GM20431 (cell line): ENCODE data around the gene DDAH2.

ENCODE experiments used
- in situ Hi-C: fragments of 300-500 bp; cut with MseI, MboI; formaldehyde crosslinking; loops from one replicate; pipeline ENCODE4 v1.15.0; 2020; ENCODE audit warnings: low sequenced_read_pairs; ENCODE audit not compliant: unreplicated experiment

Gene DDAH2, protein sequence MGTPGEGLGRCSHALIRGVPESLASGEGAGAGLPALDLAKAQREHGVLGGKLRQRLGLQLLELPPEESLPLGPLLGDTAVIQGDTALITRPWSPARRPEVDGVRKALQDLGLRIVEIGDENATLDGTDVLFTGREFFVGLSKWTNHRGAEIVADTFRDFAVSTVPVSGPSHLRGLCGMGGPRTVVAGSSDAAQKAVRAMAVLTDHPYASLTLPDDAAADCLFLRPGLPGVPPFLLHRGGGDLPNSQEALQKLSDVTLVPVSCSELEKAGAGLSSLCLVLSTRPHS

DNA sequence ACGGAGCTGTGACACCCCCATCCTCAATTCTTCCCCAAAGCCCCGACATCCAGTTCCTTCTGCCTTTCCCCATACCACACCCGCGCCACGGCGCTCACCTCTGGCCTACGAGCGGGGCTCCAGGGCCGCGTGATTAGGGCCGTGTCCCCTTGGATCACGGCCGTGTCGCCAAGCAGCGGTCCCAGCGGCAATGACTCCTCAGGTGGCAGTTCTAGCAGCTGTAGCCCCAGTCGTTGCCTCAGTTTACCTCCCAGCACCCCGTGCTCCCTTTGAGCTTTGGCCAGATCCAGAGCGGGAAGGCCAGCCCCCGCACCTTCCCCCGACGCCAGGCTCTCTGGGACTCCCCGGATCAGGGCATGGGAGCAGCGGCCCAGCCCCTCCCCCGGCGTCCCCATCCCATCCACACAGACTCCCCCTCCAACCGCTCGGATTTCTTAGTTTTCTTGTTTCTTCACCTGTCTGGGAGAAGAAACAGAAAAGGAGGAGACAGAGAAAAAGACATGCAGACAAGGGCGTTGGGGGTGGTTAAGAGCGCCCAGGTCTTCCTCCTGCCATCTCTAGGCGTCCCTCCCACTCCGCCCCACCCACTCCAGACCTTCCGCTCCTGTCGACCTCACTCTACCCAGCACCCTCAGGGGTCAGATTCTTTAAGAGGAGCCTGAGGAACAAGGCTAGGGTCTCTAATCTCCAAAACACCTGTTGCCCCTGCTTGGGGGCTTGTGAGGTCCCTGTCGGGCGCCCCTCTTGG, at the start of gene DDAH2:
Gene DDAH2, minus strand, starts transcription at position 533 of the 748 bp plus-strand sequence. Its CDS starts 138 bp downstream, at position 395.
- in situ Hi-C loops = no loop called here

DNA sequence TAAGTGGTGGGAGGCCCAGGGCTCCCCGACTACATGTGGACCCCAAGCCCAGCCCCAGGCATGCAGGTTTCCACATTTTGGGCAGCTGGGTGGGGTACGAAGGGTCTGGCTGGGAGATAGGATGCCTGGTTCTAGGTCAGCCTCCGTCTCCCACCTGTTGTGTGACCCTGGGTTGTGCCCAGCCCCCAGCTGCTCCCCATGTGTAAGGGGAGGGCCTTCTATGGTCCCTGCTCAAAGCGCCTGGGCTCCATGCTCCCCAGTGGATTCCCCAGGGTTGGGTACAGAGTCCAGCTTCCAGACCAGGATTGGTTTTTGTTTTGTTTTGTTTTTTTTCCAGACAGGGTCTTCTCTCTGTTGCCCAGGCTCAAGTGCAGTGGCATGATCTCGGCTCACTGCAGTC, 49.1 kb upstream of the DDAH2 start:
- in situ Hi-C loops = no loop called here

DNA sequence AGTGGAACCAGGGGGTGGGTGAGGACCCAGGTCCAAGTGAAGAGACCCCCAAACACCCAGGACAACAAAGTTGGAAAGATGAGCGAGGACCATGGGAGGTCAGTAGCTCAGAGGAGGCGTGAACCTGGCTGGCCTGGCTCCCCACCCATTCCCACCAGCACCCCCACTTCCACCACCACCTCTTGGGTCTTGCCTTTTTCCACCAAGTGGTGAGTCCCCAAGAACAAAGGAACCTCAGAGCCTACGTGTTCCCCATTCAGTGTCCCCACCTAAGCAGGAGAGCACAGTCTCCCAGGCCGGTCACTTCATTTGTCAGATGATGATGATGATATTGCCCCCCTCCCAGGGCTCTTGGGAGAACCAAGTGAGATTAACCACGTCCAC, 48.6 kb upstream of the DDAH2 start:
- in situ Hi-C loops = no loop called here

DNA sequence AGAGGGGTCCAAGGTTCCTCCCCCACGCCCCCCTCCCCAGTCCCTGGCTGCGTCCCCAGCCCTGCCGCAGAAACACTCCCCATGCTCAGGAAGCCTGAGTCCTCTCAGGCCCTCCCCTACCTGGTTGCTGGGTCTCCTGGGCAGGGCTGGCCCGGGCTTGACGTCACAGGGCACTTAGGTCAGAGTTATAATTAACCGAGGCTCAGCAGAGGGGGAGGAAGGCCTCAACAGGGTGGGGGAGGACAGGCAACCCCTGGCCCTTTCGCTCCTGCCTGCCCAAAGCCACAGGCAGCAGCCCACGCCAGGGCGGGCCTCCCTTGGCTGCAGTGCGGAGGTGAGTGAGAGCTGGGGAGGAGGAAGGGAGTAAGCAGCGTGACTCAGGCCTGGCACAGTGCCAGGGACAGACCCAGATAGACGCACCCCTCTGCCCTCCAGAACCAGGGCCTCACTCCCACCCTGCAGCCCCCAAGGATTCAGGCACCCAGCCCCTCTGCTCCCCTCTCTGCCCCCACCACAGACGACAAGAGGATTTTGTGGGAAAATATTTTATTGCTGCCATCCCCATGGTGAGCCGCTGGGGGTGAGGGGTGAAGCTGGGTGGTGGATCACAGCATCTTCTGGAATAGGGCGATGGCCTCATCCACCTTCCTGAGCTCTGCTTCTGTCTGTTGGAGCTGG, 48.0 kb upstream of the DDAH2 start, which contains the start of gene VWA7:
Gene VWA7, minus strand, starts transcription at position 340 of the 678 bp plus-strand sequence. CDS start 549 bp downstream, outside the sequence.
- in situ Hi-C loops = no loop called here

DNA sequence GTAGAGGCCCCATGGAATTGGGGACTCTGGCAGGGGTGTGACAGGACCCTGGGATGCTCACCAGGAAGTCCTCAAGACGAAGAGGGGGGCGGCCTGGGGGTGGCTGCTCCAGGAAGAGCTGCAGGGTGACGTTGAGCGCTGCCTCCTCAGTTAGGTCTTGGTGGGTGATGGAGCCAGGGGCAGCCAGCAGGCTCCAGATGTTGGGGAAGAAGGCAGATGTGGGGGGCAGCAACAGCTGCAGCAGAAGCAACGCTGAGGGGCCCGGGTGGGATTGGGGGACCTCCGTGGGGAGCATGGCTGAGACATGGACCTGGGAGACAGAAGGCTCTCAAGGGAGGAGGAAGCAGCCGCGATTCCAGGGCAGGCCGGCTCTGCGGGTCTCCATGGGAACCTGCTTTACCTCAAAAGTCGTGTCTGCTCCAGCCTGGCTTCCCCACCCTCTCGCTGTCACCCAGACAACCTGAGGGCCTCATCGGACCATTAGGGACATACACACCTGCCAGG, 47.4 kb upstream of the DDAH2 start:
- in situ Hi-C loops = no loop called here

DNA sequence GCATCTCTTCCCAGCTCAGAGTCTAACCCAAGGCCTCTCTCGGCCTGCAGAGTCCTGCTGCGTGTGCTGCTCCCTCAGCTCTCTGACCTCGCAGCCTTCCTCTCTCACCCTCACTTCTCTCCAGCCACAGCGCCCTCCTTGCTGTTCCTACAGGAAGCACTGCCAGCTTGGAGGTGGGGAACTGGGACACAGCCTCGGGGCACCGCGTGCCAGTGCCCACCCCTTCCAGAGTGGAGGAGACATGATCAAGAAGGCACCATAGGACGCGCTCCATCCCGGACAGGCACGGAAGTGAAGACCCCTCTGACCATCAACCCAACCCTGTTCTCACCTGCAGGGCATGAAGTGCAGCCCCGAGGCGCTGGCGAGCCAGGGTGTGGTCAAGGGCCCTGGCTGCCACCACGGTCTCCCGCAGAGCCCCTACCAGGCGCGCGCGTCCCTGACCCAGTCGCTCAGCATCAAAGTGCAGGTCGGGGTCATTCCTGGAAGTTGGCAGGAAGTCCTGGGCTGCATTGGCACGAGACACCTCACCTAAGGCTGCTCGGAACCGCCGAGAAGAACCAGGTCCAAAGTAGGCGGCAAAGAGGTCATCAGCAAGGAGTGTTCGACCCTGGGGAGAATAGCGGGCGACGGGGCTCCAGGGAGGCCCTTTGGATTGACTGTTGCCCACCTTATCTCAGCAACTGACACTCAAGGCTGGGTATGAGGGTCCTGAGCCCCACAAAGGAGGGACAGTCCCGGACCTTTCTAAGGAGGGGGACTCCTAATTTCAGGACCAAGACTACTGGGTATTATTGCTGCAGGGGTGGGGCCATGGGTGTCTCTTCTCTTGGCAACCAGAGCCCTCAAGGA, 46.8 kb upstream of the DDAH2 start:
- in situ Hi-C loops = no loop called here

DNA sequence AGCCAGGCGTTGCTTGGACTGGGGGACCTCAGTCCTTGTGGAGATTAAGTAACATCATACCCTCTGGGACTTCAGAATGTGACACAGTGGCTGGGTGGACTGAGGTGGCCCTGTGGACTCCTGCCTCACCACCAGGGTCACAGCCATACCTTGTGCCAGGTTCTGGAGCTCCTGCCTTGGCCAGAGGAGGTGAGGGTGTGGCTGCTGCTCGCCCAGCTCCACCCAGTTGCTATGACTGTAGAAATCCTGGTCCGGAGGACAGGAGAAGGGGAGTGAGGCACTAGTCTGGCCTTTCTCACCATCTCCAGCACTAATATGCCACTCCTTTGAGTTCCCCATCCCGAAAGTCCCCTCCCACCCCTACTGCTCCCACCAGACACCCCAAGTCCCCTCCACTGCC, 46.1 kb upstream of the DDAH2 start:
- in situ Hi-C loops = no loop called here

DNA sequence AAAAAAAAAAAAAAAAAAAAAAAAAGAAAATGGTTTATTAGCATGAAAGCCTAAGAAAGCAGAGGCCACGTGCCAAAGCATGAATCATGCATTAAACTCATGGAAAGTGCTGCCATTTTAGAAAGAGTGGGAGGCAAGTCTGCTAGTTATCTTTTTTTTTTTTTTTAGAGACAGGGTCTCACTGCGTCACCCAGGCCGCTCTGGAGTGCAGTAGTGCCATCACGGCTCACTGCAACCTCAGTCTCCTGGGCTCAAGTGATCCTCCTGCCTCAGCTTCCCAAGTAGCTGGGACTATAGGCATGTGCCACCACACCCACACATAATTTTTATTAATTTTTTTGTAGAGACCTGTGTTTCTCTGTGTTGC, 42.9 kb upstream of the DDAH2 start:
- in situ Hi-C loops = no loop called here

DNA sequence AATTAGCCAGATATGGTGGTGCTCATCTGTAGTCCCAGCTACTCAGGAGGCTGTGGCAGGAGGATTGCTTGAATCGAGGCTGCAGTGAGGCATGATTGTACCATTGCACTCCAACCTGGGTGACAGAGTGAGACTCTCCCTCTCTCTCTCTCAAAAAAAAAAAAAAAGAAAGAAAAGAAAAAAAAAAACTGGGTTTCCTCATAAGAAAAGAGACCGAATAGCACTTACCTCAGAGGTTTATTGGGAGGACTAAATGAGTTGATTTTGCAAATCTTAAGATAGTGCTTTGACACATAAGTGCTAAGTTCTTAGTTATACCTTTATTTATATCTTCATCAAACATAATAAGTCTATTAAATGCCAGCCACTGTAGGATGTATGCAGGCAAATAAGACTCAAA, 41.8 kb upstream of the DDAH2 start:
- in situ Hi-C loops = no loop called here

DNA sequence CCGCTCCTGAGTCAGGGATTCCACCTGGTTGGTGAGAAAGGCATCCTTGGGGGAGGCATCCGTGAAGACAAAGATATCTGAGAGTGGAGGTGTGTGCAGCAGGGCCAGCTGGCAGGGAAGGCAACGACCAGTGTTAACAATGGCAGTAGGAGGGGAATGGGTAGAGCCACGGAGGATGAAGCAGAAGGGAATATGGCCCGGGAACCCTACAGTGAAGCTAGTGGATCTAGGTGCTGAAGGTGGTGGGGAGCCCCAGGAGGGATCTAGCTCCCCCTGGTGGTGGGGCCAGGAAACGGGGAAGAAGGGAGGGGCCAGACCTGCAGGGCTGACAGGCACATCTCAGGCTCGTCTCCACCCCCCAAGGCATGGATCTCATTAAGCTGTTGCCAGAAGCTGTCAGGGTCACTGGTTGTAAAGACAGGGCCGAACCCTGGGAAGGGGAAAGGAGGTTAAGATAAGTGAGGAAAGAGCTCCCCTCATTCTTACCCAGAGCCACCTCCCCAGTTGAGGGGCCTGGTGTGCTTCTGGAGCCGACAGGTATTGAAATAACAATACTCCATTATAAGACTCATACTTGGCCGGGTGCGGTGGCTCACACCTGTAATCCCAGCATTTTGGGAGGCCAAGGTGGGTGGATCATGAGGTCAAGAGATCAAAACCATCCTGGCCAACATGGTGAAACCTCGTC, 40.7 kb upstream of the DDAH2 start:
- in situ Hi-C loops = no loop called here

DNA sequence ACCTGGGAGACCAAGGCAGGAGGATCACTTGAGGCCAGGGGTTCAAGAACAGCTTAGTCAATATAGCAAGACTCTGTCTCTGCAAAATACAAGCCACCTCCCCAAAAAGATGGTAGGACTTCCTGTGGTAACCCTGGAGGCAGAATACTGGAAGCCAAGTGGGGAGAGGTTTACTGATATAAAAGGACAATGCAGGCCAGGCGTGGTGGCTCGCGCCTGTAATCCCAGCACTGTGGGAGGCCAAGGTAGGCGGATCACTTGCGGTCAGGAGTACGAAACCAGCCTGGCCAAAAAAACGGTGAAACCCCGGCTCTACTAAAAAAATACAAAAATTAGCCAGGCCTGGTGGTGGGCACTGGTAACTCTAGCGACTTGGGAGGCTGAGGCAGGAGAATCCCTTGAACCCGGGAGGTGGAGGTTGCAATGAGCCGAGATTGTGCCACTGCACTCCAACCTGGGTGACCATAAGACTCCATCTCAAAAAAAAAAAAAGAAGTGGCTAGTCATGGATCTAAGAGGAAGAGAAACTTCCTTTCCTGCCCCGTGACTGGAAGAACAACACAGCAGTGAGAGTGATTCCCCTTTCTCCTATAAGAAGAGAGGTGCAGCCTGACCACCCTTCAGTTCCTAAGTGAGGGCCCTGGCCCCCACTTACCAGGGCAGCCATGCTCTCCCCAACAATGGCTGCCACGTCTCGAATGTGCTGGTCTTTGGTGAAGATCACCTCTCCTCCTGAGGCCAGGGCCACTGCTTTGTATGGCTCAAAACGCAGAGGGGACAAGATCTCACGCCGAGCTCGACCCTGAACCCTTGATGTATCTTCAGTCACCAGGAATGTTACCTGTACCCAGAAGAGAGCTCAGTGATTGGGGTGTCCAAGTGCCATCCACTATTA, 39.5 kb upstream of the DDAH2 start:
- in situ Hi-C loops = no loop called here

DNA sequence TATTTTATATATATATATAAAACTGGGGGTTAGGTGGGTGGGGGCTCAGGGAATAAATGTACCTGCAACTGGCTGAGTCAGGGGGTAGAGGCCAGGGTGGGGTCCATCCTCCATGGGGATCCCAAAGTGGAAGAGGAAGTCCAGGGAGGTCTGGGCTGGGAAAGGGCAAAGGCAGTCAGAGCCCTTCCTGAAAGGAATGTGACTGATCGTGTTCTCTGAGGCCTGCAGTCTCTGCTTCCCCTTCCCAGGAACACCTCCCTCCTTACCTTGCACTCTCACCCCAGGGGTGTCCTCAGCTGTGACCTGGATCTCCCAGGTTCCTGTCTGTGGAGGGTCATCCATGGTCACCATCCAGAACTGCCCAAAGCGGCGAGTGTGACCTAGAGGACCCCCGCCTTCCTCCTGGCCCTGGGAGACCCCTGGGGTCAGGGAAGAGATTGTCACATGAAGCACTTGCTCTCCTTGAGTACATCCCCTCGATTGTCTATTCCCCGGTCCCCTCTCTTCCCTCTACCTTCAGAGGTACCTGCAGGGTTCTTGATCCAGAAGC, 38.1 kb upstream of the DDAH2 start:
- in situ Hi-C loops = no loop called here

DNA sequence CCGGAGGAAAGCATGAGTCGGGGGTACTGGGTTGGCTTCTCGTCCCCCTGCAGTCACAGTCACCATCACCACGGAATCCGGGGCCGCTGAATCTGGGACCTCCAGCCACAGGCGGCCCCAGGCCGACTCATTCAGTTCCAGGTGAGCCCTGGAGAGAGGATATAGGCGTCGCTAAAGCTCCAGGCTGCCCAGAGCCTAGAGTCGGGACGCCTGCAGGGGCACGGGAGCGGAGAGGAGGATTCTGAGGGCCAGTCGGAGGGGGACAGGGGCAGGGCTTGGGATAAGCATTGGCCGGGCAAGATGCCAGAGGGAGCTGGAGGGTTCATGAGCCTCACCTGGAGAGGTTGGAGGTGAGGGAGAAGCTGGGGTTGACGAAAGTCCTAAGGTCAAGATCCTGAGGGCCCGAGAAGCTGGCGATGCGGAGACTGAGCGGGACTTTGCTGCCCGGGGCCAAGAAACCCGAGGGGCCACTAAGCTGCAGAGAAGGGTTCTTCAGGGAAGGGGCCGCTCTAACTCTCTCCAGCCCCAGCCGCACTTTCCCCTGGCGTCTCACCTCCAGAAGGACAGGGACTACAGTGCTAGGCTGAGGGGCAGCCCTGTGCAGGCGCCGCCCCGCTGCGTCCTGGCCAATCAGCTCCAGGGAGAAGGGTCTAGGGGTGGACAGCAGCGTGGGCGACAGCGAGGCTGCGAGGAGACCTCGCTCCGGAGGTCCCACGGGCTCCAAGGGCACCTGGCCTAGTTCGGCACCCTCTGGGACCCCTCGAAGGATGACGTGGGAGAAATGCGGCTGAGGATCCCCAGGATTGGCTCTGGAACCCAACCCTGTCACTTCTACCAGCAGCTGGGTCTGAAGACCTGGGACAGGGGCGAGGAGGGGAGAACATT, 37.1 kb upstream of the DDAH2 start:
- in situ Hi-C loops = no loop called here

DNA sequence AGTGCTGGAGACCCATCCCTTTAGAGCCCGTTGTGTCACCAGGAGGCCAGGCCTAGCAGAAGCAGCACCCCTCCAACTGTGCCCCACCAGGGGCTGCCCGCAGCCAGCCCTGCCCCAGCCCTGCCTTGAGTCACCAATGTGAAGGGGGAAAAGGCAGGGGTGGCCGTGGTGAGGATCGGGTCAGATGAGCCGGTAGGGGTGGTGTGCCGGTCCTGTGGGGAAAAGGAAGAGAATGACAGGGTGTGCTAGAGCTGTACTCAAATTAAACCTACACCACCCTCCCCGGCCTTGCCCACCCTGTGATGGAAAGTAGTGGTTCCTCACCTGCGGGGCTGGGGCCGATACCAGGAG, 36.4 kb upstream of the DDAH2 start:
- in situ Hi-C loops = no loop called here

DNA sequence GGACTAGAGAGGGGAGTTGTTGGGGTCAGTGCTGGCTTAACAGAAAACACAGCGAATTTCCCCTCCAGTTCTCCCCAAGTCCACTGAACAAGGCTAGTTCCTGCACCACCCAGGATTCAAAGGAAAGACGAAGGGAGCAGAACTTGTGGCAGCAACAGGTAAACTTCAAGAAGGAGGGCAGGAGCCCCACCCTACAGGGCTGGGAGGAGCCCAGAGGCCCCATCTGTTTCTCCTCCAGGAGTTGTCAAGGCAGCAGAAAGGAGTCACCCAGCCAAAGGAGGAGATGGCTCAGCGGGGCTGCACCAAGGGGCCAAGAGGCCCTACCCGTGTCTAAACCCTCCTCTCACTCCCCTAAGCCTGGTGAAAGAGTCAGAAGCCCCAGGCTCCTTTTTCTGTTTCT, 35.1 kb upstream of the DDAH2 start:
- in situ Hi-C loops = no loop called here

DNA sequence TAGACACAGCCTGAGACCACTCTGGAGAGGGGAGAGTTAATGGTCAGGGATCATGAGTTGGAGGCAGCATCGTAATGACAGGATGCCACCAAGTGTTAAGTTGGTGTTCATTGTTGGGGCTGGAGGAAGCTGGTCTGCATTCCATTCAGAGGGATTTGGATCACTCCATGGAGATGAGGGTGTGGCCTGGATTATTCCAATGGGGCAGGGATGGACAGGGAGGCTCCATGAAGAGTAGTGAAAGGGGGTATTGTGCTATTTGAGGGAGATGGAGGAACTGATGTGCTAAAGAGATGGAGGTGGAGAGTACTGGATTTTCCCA, 34.5 kb upstream of the DDAH2 start:
- in situ Hi-C loops = no loop called here

DNA sequence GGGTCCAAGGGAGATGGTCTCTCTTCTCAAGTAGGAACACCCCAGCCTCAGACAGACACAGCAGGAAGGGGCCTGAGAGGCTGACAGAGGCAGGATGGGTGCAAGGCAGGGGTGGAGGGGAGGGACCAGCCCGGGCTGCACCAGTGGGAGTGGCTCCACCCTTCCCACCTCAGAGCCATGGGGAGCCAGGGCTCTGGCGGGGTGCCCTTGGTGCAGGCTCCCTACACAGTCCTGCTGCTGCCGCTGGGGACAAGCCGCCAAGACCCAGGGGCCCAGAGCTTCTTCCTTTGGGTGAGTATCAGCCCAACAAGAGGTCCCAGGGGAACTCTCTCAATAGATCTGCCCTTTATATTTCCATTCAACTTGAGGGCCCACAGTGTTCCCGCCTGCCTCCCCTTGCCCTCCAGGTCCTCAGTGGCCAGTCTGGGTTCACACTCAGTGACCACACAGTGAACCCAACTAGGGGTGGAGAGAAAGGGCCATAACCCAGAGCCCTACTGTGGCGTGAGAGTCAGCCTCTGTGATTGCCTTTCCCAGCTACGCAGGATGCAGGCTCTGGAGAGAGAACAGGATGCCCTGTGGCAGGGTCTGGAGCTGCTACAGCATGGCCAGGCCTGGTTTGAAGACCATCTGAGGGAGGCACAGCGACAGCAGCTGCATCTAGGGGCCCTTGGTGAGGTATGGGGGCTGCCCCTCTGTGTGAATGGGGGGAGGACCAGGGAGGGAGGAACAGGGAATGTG, 33.9 kb upstream of the DDAH2 start:
- in situ Hi-C loops = no loop called here
